Measurements from ENCODE around the gene XRCC1.
A peak's percentile ranks its signal among the peaks of the same experiment; 100 is the strongest.
"Not testable (repeated sequence)": the region's sequence is repeated elsewhere in the genome, so short reads cannot be mapped to it uniquely, and the experiment has no call there.

XRCC1 gene

DNA sequence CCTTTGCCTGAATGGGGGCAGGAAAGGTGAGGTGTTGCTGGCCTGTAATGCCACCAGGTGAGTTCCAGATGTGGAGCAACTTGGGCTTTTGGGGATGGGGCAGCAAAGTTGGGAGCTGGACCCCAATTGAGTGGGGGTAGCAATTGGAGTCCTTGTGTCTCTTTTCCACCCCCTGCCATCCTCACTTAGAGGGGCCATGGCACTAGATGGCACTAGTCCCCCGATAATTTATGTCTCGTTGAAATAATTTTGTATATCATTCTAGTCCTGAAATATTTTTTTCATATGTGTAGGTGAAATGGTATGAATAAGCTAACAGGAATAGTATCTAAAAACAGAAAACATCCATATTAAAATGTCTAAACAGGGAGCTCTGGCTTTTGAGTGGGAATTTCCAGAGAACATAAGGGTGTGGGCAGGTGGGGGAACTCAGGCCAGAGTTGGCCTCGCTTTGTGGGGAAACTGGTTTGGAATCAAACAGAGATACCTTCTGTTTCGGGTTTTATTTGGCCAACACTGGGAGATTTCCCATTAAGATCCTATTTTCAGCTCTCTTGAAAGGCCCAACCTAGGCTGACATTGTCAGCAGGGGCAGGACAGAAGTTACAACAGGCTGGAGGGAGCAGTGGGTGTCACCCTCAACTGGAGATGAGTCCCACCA, 24.4 kb upstream of the XRCC1 start:
- no peak for DNase-seq

GRCh38 chr19:43598445-43599240, 23.3 kb upstream of the XRCC1 start:
- no peak for DNase-seq

DNA sequence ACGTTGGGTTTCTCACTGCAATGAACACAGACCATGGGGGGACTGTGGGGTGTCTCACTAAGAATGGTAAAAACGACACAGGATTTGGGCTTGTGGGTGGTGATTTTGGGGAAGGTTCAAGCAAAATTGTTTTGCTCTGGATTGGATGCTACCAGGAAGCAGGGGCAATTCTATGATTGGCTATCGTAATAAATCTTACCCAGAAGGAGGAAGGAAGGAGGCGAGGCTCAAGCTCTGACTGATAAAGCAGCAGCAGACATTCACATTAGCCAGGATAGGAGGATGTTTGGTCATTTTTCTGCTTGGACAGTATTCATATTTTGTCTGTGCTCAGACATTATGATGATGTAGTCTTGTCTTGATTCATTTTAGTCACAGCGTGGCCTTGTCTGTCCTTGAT, 22.5 kb upstream of the XRCC1 start:
- no peak for DNase-seq

DNA sequence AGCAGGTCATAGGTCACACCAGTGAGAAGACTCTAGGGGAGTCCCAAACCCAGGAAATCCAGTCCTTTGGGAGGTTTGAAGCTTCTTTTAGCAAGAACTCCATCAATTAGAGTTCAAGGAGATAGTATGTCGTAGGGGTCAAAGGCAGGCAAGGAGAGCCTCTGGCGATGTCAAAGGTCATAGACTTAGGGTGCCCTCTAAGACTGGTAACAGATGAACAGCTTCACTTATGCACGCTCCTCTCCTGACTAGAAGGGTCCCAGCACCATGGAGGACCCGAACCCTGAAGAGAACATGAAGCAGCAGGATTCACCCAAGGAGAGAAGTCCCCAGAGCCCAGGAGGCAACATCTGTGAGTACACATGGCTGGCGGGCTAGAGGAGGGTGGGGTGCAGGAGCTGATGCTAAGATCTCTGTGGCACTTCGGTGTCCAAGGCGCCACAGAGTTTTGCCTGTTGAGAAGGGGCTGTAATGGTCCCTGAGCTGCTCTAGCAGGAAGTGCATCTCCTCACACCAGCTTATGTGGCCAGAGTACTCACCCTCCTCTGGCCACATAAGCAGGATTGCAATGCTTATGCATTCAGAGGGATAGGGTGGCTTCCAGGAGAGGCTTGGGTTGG, 21.6 kb upstream of the XRCC1 start:
- no peak for DNase-seq

DNA sequence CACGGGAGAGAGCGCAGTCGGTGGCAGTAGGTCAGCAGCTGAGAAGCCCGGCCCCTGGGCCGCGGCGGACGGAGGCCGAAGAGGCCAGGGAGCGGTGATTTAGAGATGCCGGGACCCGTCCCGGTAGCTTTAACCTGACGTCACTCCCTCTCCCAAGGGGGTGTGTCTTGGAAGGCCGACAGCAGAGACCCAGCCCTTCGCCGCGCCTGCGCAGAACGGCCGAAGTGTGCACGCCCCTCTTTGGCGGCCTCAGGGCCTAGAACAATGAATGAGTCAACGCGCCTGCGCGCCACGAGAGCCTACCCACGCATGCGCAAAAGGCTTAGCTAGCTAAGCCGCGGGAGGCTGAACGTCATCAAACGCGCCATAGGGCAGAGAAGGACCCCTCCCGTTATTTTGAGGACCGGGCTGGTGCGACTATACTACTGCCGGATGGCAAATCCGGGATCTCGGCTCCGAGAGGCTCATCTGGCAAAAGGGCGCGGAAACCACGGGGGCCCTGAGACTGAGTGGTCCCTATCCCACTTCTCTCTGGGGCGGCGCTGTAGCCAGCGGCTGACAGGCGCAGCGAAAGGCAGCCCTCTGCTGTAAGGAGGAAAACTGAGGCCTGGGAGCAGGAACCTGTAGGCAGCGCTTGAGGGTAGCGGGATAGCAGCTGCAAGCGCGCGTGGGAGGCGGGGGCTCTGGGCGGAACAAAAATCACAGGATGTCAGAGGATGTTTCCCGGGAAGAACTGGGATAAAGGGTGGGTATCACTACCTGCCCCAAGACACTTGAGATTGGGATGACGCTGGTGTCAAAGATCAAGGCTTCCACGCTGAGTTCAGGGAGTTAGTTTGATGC, 20.9 kb upstream of the XRCC1 start, which contains the start of the genes IRGQ and ZNF576:
IRGQ (minus strand) TSS at position 136 of the 843 bp plus-strand sequence. CDS start 796 bp downstream, outside the sequence.
ZNF576 (plus strand) TSS at position 597 of the 843 bp plus-strand sequence. CDS start 514 bp downstream, outside the sequence.
- DNase-seq = peak; percentile 99

GRCh38 chr19:43595605-43595998, 20.3 kb upstream of the XRCC1 start:
- DNase-seq = no peak

DNA sequence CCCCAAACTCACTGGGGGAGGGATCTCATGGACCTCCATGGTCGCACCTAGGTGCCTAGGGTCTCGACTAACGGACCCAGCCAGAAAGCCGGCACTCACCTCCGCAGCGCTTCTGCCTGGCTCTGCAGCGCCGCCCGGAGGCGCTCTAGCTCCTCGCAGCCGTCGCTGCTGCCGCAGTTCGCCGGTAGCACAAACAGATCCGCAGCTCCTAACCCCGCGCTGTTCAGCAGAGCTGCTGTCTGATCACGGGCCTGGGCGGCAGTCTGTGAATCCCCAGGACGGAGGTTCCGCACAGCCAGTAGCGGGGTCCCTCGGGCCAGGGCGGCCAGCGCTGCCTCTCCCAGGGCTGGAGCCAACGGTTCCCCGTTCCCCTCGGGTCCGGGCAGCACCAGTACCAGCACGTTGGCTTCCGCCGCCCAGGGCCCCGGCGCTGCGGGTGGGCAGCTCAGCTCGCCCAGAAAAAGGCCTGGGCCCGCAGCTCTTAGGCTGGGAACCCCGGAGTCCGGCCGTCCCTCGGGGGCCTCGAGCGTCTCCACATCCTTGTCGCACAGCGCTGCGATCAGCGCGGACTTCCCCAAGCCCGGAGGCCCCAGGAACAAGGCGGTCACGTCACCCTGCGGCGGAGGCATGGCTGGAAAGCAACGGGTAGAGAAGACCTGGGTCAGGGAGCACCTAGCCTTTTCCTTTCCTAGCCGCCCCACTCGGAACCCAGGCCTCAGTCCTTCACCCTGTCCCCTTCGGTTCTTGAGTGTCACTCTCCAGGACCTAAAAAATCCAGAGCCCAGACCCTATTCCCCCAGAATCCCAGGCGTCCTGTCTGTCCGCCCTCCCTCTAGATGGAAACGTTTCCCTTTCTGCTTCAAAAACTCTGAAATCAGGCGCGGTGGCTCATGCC, 19.6 kb upstream of the XRCC1 start:
- DNase-seq = peak; percentile 33

- DNase-seq = no peak
Observed at GRCh38 chr19:43594081-43594697, 18.9 kb upstream of the XRCC1 start.

DNA sequence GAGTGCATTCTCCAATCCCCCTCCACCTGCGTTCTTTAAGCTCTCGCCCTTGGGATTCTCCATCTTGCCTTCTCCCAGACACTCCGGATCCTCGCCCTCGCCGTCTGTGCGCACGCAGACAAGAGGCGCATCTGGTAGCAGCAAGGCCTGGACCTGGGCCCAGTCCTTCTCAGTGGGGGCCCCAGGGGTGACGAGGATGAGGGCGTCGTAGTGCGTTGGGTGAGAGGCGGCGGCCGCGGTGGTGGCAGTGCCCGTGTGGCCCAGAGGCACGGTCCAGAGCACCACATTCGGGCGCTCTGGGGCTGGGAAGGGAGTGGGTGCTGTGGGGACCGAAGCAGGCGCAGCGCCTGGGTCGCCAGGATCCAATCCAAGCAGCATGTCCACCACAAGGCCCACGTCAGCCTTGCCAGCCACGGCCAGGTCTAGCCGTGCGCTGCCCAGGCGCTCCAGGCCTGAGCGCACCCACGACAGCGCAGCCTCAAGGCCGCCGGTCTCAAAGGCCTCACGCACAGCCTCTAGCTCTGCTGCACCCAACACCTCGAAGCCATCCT, 17.5 kb upstream of the XRCC1 start:
- no peak for DNase-seq

DNA sequence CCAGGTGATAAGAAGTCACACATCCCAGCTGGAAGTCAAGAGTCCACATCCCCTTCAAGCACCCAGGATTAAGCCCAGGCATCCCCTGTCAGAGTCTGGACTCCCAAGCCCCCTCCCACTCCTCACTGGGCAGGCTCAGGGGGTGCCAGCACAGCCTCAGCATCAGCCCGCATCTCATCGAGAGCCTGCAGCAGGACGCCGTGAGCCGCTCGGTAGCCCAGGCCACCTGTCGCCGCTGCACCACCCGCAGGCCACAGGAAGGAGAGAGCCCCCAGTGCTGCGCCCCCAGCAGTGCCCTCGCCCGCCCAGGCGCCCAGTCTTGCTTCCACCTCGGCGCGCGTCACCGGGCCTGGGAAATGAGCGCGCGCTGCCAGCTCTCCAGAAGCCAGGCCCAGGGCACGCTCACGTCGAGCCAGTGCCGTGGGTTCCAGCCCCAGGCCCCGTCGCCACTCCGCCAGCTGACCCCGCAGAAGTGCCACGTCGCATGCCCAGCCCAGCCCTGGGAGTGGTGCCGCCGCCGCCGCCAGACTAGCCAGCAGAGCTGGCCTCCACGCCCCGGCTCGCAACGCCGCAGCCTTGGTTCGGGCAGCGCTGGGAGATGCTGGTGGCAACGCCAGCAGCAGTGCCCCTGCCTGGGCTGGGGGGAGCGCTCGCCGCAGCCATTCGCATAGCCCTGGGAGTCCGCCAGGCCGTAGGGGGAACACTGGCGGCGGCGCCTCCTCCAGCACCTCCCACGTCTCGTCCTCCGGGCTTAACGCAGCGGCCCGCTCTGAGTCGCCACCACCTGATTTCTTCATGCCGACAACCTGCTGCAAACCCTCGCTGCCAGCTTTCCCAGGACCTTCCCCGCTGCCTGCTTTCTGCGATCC, 16.8 kb upstream of the XRCC1 start:
- DNase-seq = no peak

DNA sequence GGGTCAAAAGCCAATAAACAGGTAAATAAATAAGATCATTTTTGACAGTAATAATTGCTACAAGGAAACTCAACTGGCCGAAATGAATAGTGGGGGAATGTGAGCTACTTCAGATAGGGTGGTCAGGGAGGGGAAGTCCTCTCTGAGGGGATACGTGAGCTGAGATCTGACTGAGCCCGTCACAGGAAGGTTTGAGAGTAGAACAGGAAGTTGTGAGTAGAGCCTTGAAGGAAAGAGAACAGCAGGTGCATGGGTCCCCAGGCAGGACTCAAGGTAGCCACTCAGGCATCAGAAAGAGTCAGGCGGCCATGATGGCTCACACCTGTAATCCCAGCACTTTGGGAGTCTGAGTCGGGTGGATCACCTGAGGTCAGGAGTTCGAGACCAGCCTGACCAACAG, 14.4 kb upstream of the XRCC1 start:
- no peak for DNase-seq

GRCh38 chr19:43589277-43589676, 13.9 kb upstream of the XRCC1 start:
- no peak for DNase-seq

DNA sequence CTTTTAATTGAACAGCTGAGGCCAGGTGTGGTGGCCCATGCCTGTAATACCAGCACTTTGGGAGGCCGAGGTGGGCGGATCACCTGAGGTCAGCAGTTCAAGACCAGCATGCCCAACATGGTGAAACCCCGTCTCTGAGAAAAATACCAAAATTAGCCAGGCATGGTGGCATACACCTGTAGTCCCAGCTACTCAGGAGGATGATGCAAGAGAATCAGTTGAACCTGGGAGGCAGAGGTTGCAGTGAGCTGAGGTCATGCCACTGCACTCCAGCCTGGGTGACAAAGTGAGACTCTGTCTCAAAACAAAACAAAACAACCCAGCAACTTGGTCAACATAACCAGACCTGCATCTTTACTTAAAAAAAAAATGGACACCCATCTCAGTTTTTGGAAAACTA, 11.7 kb upstream of the XRCC1 start:
- not testable (repeated sequence) for DNase-seq

DNA sequence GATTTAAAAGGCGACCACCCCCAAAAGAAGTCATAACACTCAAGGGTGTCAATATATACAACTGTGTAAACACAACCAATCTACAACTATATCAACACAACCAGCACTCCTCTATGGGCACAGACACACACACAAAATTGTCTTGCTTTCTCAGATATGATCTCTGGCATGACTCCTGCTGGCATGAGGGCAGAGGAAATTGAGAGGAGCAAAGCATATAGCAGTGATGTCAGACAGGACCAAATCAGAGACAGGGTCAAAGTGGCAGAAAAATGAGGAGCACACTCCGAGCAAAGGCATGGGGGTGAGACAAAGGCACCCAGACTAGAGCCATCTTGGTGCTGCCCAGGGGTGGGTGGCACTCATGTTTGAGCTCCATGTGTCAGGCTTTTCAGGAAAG, 11.0 kb upstream of the XRCC1 start:
- no peak for DNase-seq

- no peak for DNase-seq
Observed at GRCh38 chr19:43584484-43584883, 9.2 kb upstream of the XRCC1 start.

- no peak for DNase-seq
Observed at GRCh38 chr19:43582495-43582894, 7.2 kb upstream of the XRCC1 start.

- DNase-seq = no peak
Observed at GRCh38 chr19:43581467-43581866, 6.1 kb upstream of the XRCC1 start.

DNA sequence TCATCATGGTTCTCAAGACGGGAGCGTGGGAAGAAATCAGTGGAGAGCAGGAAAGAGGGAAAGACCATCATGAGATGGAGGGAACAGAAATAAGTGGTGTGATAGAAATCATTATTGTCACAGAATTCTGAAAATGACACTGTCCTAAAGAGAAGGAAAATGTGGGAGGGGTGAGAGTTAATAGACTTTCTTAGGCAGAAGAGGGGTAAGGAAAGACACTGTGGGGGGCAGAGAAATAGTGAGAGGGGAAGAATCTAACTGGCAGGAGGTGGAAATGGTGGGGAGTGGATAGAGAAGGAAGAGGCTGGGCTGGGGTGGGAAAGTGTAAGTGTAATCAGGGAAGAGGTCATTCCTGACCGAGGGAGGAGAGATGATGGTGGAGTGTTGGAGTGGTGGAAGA, 3.5 kb upstream of the XRCC1 start:
- no peak for DNase-seq

GRCh38 chr19:43575955-43576878, 890 bp upstream of the XRCC1 start:
- DNase-seq = no peak
